IPS-15b (cell line): ENCODE measurements around the gene NFIX.
A peak's percentile ranks its signal among the peaks of the same experiment; 100 is the strongest.

Experiments used
- H3K27me3 ChIP-seq: one replicate; pipeline ENCODE4 v1.6.1; 2013; ENCODE audit warnings: low read length; ENCODE audit not compliant: control insufficient read depth, insufficient read depth
- H3K36me3 ChIP-seq: one replicate; pipeline ENCODE4 v1.6.1; 2013; ENCODE audit warnings: low read length; ENCODE audit not compliant: control insufficient read depth, insufficient read depth
- H3K4me1 ChIP-seq: one replicate; pipeline ENCODE4 v1.6.1; 2013; ENCODE audit warnings: mild to moderate bottlenecking, low read length; ENCODE audit not compliant: control insufficient read depth, insufficient read depth
- H3K4me3 ChIP-seq: one replicate; pipeline ENCODE4 v1.5.1; 2013; ENCODE audit warnings: low read depth, low read length
- H3K9ac ChIP-seq: one replicate; pipeline ENCODE4 v1.6.1; 2013; ENCODE audit warnings: low read depth, mild to moderate bottlenecking, low read length
- H3K9me3 ChIP-seq: one replicate; pipeline ENCODE4 v1.6.1; 2013; ENCODE audit warnings: mild to moderate bottlenecking, low read length; ENCODE audit not compliant: control insufficient read depth, insufficient read depth

The NFIX gene

DNA sequence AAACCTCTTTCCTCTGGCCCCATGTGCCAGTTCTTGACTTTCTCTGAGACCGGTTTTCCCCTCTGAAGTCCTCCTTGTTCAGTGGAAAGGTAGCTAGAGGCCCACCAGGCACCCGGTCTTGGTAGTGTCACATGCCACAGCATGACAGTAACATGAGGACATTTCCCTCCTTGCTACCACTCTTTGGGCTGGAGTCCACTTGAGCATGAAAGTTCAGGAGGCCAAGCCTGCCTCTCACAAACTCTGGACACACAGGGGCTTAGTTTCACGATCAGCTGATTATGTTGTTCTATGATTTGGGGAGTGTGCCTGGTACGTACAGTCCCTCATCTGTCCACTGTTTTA is 45.6 kb downstream of the NFIX start:
- H3K36me3 ChIP-seq, result no peaks in the 10 kb centered on the region
- no peaks in the 10 kb centered on the region for H3K9me3 ChIP-seq
- no peak overlapping the region for H3K4me3 ChIP-seq
- H3K27me3 ChIP-seq, result peaks cover 45% of the 10 kb centered on the region
- peaks cover 2% of the 10 kb centered on the region for H3K4me1 ChIP-seq
- H3K9ac ChIP-seq, result no peak overlapping the region

DNA sequence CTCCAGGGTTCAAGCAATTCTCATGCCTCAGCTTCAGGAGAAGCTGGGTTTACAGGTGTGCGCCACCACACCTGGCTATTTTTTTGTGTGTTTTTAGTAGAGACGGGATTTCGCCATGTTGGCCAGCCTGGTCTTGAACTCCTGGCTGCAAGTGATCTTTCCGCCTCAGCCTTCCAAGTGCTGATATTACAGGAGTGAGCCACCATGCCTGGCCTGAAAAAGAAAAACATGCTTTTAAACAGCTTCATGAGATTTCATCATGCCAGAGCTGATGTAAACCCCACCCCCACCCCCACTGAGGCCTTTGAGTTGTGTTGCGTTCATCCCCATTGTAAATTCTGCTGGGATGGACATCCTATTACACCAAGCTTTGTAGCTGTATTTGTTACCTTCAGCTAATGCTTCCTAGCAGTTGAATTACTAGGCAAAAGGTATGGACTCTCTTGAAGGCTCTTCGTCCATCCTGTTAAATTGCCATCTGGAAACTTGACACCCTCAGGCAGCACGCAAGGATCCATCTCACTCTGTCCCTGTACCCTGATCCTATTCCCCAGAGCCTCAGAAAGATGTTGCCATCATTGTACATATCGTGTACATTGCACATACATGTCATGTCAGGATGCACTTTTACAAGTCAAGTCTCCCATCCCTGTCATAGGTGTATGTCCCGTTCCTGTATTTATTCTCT is 47.3 kb downstream of the NFIX start:
- Histone ChIP-seq H3K36me3 (no peaks in the 10 kb centered on the region), H3K4me3 (no peak overlapping the region), H3K27me3 (peaks cover 50% of the 10 kb centered on the region), H3K4me1 (no peaks in the 10 kb centered on the region), H3K9me3 (no peaks in the 10 kb centered on the region), H3K9ac (no peak overlapping the region)

DNA sequence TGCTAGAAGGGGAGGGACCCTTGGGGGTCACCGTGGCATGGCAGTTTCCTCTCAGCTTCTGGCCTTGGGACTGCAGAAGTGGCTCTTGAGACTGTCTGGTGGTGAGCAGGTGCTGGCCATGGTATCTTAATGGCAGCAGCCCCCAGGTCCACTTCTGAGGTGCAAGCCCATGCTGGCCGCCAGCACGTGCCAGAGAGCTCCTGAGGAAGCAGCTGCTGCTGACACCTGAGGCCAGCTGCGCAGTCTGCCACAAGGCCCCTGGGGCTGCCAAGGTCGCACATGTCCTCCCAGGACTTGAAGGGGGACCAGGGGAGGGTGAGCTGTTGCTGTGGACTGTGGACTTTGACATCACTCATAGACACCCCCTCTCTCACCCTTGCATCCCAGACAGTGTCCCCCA is 48.0 kb downstream of the NFIX start:
- H3K9me3 ChIP-seq, result no peaks in the 10 kb centered on the region
- H3K36me3 ChIP-seq, result no peaks in the 10 kb centered on the region
- peaks cover 55% of the 10 kb centered on the region for H3K27me3 ChIP-seq
- no peak overlapping the region for H3K9ac ChIP-seq
- H3K4me1 ChIP-seq, result no peaks in the 10 kb centered on the region
- no peak overlapping the region for H3K4me3 ChIP-seq

DNA sequence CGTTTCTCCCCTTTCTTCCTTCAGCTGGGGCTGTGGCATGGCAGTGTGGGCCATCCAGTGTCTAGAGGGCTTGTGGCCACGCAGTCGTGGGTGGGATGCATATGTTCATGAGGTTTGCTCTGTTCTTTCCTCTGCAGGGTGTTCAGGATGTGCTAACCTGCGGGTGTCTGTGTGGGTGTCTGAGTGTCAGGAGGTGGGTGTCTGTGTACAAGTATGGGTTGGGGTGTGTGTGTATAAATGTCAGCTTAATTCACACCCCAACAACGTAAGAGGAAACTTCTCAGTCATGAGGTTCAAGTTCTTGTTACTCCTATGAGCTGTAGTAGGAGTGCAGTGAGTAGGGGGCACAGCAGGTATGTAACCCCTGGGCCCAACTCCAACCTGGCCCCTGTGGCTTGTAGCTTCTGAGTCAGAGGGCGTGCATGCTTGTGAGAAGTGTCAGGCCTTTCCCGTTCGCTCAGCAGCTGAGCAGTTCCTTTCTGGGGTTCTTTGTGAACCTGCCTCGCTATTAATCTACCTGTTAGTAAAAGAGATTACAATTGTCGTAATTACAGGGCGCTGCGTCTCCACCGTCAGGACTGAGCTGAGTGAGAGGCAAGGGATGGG is 49.1 kb downstream of the NFIX start:
- Histone ChIP-seq H3K4me3 (no peak overlapping the region), H3K27me3 (peaks cover 63% of the 10 kb centered on the region), H3K36me3 (no peaks in the 10 kb centered on the region)

DNA sequence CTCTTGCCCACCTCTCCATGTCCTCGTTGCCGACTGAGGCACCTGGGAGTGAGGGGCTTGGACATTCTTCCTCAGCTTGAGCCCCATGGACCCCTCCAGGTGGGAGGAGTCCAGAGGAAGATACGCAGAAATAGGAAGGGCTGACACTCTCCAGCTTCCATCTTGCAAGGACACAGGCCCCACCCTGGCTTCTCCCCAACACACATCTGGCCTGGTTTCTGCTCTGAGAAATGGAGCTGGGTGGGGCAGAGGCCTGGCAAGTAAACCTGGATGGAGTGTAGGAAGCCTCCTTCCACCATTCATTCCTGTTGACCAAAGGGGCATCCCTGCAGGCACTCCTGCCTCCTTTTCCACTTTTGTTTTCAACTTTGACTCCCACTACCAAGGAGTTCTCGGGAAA is 50.5 kb downstream of the NFIX start:
- Histone ChIP-seq H3K4me1 (no peaks in the 10 kb centered on the region), H3K9ac (no peak overlapping the region), H3K27me3 (peaks cover 66% of the 10 kb centered on the region), H3K4me3 (no peak overlapping the region), H3K36me3 (no peaks in the 10 kb centered on the region), H3K9me3 (no peaks in the 10 kb centered on the region)

More for the DNA sequence above, 49.1 kb downstream of the NFIX start:
- Histone ChIP-seq H3K9ac (no peak overlapping the region), H3K9me3 (no peaks in the 10 kb centered on the region), H3K4me1 (no peaks in the 10 kb centered on the region)

- peaks cover 8% of the 10 kb centered on the region for H3K4me1 ChIP-seq
- no peaks in the 10 kb centered on the region for H3K9me3 ChIP-seq
- peaks cover 80% of the 10 kb centered on the region for H3K27me3 ChIP-seq
- H3K36me3 ChIP-seq, result no peaks in the 10 kb centered on the region
- no peak overlapping the region for H3K9ac ChIP-seq
- no peak overlapping the region for H3K4me3 ChIP-seq
Observed at GRCh38 chr19:13047374-13047773, 52.1 kb downstream of the NFIX start.

GRCh38 chr19:13050274-13050673 is 55.0 kb downstream of the NFIX start:
- Histone ChIP-seq H3K9me3 (no peaks in the 10 kb centered on the region), H3K36me3 (no peaks in the 10 kb centered on the region), H3K9ac (no peak overlapping the region), H3K27me3 (peaks cover 94% of the 10 kb centered on the region), H3K4me1 (peaks cover 14% of the 10 kb centered on the region), H3K4me3 (no peak overlapping the region)

DNA sequence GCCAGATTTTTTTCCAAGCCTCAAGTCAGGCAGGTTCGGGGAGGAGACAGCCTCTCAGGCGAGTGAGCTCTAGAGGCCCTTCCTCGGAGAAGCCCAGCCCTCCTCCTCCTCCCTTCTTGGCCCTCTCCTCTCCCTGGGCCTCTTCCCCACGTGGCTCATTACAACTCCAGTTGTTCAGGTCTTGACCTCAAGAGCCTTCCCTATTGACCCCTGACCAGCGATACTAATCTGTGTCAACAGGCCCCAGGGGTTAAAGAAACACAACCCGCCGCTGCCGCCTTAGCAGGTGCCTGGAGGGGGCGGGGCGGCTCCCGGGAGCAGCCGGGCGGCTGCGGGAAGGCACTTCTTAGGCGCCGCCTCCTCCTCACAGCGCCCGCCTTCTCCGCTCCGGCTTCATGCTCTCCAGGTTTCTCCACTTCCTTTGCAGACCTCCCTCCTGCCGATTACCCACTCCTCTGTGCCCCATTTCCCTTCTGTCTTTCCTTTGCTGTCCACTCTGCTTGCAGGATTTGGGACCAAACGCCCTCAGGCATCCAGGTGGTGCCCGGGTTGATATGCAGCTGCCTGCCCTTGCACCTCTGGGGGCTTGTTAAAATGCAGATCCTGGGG is 56.4 kb downstream of the NFIX start:
- peaks cover 16% of the 10 kb centered on the region for H3K4me1 ChIP-seq
- no peak overlapping the region for H3K9ac ChIP-seq
- H3K27me3 ChIP-seq, result peaks cover 94% of the 10 kb centered on the region
- peak overlapping the region; percentile 30 for H3K4me3 ChIP-seq
- no peaks in the 10 kb centered on the region for H3K9me3 ChIP-seq
- no peaks in the 10 kb centered on the region for H3K36me3 ChIP-seq

DNA sequence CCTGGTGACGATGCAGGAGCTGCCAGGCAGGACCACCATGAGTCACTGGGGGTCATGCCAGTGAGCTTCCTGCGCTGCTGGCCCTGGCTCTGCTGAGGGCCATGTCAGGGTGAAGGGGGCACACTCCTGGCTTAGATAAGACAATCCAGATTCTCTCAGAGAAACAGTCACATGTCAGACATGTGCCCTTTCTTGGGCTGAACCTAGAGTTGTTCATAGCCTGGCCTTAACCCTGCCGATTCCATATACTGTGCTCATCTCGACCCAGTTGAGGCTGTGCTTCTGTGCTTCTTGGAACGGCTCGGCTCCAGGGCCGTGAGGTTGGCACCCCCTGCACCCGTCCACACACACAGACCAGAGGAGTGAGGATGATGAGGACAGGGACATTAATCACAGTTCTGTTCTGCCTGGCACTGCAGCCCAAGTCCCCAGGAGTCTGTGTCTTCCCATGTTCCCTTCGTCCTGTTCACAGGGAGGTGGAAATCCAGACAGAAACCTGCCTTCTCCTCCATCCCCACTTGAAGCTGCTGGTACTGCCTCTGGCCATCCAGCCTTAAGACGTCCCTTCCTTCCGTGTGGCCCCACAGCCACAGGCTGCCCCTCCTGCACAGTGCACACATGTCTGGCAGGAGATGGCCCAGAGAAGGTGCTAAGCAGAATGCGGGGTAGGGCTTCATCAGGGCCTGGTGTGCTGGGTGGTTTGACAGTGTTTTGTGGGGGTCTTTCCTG is 57.3 kb downstream of the NFIX start:
- H3K27me3 ChIP-seq, result peaks cover 94% of the 10 kb centered on the region
- H3K4me3 ChIP-seq, result no peak overlapping the region
- H3K4me1 ChIP-seq, result peaks cover 19% of the 10 kb centered on the region
- no peaks in the 10 kb centered on the region for H3K36me3 ChIP-seq
- H3K9me3 ChIP-seq, result no peaks in the 10 kb centered on the region
- H3K9ac ChIP-seq, result no peak overlapping the region

GRCh38 chr19:13053238-13053637 is 58.0 kb downstream of the NFIX start:
- Histone ChIP-seq H3K4me1 (peaks cover 19% of the 10 kb centered on the region), H3K27me3 (peaks cover 94% of the 10 kb centered on the region), H3K9ac (no peak overlapping the region)

GRCh38 chr19:13053761-13054625 is 58.7 kb downstream of the NFIX start:
- Histone ChIP-seq H3K9me3 (no peaks in the 10 kb centered on the region), H3K4me3 (no peak overlapping the region), H3K4me1 (peaks cover 24% of the 10 kb centered on the region), H3K27me3 (peaks cover 96% of the 10 kb centered on the region), H3K9ac (no peak overlapping the region), H3K36me3 (no peaks in the 10 kb centered on the region)

More at GRCh38 chr19:13053238-13053637, 58.0 kb downstream of the NFIX start:
- no peaks in the 10 kb centered on the region for H3K9me3 ChIP-seq
- H3K4me3 ChIP-seq, result no peak overlapping the region
- no peaks in the 10 kb centered on the region for H3K36me3 ChIP-seq
